ENCODE data around the gene CRB3.

The CRB3 gene

DNA sequence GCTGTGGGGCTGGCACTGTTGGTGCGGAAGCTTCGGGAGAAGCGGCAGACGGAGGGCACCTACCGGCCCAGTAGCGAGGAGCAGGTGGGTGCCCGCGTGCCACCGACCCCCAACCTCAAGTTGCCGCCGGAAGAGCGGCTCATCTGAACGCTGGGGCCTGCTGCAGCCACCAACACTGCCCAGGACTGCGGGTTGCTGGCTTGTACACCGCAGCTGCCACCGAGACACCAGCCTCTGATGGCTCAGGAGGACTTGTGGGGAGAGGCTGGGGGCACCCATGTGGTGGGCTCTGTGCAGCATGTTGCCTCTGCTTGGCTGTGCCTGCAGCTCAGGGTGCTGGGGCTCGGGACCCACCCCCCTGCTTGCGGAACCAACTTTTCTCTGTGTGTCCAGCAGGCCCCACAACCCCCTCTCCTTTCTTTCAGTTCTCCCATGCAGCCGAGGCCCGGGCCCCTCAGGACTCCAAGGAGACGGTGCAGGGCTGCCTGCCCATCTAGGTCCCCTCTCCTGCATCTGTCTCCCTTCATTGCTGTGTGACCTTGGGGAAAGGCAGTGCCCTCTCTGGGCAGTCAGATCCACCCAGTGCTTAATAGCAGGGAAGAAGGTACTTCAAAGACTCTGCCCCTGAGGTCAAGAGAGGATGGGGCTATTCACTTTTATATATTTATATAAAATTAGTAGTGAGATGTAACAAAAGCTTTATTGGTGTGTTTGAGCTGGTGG is 2.6 kb downstream of the CRB3 start:
- DNase-seq (ENCODE audit: low read depth) = no peak

DNA sequence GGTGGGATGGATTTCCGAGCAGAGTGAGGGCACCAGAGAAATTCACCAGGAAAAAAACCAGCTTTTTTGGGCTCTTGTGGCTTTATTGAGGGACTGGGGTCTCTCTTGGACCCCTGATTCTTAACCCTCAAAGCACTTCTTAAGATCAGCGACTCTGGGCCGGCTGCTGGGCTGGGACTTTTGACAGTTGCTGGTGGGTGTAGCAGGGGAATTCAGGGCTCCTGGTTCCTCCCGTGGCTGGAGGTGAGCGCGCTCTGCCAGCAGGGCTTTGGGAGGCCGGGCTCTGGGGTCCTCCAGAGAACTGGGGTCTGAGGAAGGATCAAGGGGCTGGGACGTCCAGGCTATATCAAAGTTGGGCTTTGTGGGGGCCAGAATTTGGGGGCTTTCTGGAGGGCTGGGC is 3.3 kb downstream of the CRB3 start:
- DNase-seq (ENCODE audit: low read depth) = no peak

DNA sequence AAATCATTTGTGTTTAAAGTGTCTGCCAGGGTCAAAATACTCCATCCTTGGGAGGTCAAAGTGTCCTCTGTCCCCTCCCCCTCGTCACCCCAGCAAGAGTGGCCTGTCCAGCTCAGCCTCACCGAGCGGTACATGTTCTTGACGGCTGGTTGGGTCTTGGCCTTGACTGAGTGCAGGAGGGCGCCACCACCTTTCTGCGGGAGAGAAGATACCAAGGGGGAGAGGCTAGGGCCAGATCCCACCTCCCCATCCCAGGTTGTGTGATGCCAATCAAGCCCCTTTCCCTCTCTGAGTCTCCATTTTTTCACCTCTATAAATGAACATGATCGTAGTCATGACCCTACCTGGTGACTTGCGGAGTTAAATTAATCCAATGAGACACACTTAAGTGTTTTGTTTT is 6.1 kb downstream of the CRB3 start:
- DNase-seq (ENCODE audit: low read depth) = no peak

DNA sequence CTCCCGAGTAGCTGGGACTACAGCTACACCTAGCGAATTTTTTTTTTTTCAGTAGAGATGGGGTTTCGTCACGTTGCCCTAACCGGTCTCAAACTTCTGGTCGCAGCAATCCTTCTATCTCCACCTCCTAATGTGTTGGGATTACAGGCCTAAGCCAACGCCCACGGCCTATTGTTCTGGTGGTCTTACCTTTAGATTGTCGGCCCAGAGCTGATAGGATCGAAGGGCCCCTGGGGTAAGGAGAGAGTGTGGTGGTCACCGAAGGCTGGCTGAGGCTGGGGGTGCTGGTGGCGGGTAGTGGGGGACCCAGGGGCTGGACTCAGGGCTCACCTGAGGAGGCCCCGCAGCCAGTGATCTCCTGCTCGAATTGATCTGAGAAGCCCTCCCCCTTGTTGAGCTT is 7.0 kb downstream of the CRB3 start:
- DNase-seq (ENCODE audit: low read depth) = no peak

DNA sequence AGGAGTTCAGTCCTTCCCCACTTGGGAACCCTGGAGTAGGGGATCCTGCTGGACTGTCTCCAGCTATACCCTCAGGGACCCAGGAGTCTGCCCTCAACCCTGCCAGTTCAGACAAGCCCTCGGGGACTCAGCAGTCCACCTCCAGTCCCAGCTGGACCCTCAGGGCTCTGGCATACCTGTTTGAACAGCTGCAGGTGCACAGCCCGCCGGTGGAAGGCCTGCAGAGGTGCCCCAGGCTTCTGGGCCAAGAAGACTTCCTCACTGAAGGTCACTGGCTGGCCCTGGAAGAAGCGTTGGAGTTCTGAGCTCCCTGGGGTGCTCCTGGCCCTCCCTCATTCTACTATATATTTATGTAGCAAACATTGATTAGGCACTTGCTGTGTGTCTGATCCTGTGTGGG is 8.6 kb downstream of the CRB3 start:
- no peak for DNase-seq (ENCODE audit: low read depth)

DNA sequence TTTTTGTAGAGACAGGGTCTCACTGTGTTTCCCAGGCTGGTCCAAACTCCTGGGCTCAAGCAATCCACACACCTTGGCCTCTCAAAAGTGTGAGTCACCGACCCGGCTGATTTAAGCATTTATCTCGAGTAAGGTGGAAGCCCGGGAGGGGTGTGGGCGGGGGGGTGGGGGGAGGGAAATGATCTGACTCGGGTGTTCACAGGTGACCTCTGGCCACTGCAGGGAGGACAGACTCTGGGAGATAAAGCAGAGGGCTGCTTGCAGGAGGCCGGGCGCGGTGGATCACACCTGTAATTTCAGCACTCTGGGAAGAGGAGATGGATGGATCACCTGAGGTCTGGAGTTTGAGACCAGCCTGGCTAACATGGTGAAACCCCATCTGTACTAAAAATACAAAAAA is 9.6 kb downstream of the CRB3 start:
- no peak for DNase-seq (ENCODE audit: low read depth)

DNA sequence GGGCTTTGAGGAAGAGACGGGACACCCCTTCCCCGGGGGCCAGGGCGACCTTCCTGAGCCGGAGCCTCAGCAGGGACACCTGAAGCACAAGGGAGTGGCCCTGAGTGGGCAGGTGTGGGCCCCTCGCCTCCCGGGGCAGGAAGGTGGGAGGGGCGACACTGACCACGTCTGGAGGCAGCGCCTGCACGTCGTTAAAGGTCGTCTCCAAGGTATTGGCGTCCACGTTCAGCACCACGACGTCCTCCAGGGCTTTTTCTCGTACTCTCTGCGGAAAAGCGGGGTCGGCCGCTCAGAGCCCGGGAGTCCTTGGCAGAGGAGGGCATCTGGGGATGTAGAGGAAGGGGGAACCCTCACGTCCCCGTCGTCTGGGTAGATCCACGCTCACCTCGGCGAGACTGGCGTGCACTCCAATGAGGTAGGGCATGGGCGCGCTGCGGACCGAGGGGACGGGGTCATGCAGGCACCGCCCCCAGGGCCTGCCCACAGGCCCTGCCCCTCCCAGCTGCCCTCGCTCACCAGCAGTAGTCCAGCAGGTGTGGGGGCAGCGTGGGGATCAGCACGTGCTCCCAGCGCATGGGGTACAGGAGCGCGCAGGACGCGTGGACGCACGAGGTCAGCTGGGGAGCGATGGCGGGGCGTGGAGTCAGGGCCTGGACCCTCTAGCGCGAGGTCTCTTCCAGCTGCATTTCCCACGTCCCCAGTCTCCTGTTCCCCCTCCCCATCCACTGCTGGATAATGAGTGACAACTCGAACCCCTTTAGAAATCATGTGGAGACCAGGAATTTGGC is 11.4 kb downstream of the CRB3 start:
- DNase-seq (ENCODE audit: low read depth) = no peak

DNA sequence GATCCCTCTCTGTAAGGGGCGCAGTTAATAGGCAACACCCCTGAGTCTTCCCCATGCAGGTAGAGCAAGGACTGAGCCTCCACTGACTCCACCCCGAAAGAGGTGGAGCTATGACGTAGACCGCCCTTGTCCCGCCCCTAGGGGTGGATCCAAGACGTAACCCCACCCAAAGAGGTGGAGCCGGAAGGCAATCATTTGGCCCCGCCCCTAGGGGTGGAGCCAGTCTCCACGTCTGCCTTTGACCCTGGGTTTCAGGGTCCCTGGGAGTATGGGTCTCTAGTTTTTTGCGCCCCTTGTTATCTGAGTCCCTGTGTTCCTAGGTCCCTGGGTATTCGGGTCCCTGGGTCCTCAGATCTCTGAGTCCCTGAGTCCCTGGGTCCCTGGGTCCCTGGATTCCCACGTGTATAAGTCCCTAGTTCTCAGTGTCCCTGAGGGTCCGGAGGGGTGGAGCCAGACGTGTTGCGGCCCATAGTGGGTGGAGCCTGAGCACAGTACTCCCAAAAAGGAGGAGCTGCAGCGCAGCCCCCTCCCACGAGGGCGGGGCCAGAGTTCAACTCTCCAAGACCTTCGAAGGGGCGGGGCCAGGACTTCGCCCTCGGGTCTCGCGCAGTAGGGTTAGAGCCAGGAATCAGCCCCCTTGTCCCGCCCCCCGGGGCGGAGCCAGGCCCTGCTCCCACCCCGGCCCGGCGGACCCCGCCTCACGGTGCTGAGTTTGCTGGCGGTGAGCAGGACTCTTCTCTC is 12.3 kb downstream of the CRB3 start:
- DNase-seq (ENCODE audit: low read depth) = peak; percentile 24

DNA sequence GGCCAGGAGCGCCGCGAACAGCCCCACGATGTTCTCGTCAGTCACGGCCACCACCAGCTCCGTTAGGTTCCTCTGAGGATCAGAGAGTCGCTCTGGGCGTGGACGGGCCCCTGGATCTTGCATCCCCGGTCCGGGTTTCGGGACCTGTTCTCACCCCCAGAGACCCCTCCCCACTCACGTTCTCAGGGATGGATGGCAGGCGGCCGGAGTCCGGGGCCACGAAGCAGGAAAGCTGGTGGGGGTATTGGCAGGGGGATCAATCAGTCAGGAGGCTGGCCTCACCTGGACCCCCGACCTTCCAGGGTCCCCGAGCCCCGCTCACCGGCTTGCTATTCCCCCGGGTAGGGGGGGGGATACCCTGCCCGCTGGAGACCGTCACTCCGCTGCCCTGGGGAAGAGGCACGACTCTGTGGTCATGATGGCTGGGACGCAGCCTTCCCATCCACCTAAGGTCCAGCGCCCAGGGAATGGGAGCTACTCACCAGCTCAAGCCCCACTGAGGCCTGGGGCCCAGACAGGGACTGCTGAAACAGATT is 12.9 kb downstream of the CRB3 start:
- DNase-seq (ENCODE audit: low read depth) = no peak

DNA sequence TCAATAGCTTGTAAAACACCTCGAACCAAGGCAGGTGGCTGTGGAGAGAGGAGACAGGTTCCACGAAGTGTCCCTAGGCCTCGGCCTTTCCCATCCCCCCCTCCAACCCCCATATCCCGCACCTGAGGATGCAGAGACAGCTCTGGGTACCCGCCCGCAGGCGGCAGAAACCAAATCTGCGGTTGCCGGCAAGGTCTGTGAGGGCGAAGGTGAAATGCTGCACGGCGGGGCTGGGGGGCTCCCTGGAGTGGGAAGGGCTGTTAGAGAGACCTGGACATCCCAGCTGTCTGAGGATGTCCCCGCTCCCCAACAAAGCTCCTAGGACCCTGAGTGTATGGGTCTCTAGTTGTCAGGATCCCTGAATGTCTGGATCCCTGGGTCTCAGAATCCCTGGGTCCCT is 14.7 kb downstream of the CRB3 start:
- no peak for DNase-seq (ENCODE audit: low read depth)

DNA sequence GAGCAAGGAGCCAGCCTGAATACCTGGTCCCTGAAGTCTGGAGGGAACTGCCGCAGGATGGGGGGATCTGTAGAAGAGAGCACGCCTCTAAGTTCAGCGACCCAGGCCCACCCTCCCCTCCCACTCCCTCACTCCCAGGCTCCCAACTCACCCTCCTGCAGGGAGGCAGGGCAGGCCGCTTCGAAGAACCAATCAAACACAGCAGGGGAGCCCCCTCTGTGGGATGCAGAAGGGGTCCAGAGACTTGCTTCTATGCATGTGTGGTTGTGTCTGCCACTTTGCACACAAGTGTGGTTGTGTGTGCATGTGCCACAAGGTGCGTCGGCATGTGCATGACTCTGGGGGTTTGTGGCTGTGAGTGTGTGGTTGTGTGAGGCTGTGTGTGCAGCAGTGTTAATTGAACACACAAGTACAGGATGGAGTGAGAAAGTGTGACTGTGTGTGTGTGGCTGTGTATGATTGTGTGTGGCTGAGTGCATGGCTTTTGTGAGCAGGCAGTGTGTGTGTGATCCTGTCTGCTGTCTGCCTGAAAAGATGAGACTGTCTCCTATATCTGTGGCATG is 15.8 kb downstream of the CRB3 start:
- DNase-seq (ENCODE audit: low read depth) = no peak

DNA sequence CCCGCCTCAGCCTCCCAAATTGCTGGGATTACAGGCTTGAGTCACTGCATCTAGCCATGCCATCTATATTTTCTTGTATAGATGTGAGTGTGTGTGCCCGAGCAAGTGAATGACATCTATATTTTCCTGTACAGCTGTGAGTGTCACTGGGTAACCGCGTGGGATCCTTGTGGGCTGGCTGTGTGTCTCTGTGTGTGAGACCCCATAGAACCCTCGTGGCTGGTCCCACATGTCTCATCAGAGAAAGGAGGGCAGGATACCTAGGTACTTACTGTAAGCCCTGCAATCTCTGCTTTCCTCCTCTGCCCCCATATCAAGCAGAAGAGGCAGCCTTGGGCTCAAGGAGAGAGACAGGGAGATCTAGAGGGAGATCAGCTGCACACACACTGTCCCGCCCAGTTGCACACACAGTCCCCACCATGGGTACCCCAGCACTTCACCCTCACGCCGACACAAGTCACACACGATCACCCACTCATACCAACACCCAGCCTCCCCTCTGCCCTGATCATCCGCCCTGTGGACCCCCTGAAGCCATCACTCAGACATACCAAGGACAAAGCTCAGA is 16.9 kb downstream of the CRB3 start:
- DNase-seq (ENCODE audit: low read depth) = no peak

DNA sequence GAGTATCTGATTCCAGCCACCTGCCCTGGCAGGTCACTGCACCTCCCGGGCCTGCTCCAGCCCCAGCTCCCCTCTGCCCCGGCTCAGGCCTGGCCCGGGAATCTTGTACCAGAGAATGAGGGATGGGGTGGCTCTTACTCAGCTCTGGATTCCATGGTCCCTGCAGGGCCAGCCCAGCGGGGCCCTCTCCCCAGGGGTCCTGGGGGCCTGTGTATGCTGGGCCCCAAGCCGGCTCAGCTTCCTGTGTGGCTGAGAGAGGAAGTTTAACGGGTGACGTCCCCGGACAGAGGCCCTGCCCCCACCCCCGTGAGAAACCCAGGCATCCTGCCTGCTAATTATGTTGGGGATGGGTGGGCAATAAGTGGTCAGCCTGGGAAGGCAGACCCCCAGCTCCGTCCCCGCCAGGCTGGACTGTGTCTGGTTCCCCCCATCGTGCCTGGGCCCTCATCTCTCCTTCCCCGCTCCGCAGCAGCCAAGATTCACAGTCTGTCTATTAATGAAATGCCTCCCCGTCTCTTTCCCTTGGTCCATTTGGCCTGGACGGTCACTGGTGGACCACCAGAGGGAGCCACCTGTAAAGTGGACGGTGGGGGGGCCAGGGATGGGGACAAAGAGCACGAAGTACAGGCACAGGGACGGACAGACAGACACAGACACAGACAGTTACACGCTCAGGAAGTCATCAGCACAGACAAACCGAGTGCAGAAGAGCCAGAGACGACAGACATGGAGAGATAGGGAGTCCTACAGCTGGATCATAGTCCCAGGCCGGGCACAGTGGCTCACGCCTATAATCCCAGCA is 17.7 kb downstream of the CRB3 start, which contains the start of gene DENND1C:
DENND1C (minus strand) TSS at position 247 of the 802 bp plus-strand sequence; CDS start at position 155, 92 bp downstream.
- no peak for DNase-seq (ENCODE audit: low read depth)

DNA sequence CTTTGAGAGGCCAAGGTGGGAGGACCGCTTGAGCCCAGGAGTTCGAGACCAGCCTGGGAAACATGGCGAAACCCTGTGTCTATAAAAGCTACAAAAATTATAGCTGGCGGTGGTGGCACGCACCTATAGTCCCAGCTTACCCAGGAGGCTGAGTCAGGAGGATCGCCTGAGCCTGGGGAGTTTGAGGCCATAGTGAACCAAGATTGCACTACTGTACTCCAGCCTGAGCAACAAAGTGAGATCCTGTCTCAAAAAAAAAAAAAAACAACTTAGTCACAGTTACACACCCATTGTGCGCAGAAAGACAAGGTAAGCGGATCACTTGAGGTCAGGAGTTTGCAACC is 18.2 kb downstream of the CRB3 start:
- no peak for DNase-seq (ENCODE audit: low read depth)

DNA sequence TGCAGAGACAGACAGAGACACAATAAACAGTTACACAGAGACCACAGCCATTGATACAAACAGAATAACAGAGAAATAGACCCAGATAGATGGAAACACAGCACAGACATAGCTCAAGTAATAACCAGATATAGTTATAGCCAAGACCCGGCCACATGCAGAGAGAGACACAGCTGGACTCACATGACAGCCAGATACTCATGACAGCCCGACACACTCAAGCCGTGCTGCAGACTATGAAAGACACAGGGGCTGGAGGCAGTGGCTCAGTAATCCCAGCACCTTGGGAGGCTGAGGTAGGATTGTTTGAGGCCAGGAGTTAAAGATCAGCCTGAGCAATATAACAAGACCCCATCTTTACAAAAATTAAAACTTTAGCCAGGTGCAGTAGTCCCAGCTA is 19.2 kb downstream of the CRB3 start:
- no peak for DNase-seq (ENCODE audit: low read depth)

DNA sequence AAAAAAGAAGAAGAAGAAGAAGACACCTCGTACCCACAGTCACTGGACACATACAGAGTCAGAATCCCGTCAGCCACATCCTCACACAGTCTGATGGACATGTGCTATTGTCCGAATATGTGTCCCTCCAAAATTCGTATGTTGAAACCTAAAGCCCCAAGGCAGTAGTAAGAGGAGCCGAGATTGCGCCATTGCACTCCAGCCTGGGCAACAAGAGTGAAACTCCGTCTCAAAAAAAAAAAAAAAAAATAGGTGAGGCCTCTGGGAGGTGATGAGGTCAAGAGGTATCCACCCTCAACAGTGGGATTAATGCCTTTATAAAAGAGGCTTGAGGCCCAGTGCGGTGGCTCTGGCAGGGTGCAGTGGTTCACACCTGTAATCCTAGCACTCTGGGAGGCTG is 20.2 kb downstream of the CRB3 start:
- no peak for DNase-seq (ENCODE audit: low read depth)

DNA sequence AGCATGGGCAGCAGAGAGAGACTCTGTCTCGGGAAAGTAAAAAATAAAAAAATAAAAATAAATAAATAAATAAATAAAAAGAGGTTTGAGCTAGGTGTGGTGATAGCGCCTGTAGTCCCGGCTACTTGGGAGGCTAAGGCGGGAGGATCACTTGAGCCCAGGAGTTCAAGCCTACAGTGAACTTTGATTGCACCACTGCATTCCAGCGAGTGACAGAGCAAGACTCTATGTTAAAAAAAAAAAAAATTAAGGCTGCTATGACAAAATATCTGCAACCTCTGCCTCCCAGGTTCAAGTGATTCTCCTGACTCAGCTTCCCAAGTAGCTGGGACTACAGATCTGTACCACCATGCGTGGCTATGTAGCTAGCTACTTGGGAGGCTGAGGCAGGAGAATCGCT is 20.8 kb downstream of the CRB3 start:
- DNase-seq (ENCODE audit: low read depth) = peak; percentile 7

DNA sequence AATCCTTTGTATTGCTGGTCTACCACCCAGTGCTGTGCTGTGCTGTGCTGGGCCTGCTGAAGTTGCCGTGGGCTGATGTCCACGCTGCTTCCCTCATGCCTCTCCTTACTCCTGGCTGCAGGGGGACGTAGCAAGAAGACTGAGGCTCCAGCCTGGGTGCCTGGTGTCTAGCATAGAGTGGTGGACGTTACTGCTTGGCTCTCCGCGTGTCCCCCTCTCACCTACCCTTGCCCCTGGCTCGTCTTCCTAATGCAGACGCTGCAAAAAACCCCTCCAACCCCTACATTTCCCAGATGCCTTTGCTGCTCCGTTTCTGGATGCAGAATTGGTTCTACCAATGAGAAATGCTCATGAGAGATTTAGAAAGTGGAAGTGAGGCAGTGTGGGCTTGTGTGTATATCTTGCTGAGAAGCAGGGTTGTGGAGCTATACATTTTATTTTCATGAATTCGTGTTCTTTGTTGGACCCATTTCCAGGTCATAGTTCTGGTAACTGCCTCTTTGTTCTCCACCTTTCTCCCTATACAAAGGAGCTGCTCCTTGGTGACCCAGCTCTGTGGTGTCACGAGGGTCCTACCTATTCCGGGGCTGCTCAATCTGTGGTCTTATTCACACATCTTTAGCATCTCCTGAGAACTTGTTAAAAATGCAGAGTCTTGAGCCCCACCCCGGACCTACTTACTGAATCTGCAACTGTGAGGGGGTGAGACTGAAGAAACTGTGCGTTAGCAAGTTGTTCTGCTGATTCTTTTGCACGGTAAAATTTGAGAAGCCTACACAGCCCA is 25.4 kb downstream of the CRB3 start:
- DNase-seq (ENCODE audit: low read depth) = no peak

DNA sequence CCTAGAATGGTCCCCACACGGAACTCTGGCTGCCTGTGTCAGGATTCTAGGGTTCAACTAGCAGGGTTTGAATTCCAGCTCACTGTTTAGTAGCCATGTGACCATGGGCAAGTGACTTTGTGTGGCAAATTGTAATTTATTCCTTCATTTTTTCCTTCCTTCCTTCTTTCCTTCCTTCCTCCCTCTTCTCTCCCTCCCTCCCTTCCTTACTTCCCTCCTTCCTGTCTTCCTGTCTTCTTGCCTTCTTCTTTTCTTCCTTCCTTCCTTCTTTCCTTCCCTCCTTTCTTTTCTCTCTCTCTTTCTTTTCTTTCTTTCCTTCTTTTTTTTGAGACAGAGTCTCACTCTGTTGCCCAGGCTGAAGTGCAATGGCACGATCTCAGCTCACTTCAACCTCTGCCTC is 26.1 kb downstream of the CRB3 start:
- DNase-seq (ENCODE audit: low read depth) = no peak

DNA sequence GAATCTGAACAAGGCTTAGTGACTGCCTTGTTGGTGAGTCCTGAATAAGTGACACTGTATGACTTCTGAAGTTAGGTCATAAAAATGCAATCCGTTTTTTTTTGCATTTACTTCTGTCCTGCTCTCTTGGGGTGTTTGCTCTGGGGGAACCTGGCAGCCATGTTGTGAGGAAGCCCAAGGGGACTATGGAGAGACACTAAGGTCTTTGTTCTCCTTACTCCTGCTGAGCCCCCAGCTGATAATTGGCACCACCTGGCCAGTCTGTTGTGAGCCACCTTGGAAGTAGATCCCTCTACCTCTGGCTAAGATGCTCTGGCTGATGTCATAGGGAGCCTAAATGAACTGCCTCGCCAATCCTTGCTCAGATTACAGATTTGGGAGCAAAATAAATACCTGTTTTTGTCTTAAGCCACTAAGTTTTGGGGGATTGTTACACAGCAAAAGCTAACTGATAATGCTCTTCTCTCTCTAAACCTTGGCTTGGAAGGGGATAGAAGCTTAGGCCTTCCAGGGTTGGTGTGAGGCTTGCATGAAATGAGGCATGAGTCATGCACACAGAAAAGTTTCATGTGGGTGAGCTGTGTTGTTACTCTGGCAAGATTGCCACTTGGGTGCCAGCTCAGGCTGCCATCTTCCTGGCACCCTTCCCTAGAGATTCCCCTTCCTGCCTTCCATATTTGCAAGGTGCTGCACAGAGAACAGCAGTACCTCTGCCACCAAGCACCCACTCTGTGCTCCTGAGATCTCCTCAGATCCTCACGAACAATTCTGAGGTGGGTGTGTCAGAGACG is 27.9 kb downstream of the CRB3 start:
- no peak for DNase-seq (ENCODE audit: low read depth)
